Trophoblast cell (in vitro differentiated cells and primary cell): Measurements from ENCODE around the gene NHSL1.

Source experiments
- DNase-seq, 2 donors: peaks; one replicate each; pipeline ENCODE4 v3.0.0-alpha.2; 2016
- H2AFZ ChIP-seq: 2 replicates; pipeline ENCODE4 v1.6.1; 2013; ENCODE audit warnings: low read length, moderate library complexity, mild to moderate bottlenecking; ENCODE audit not compliant: insufficient read depth, poor library complexity
- H2AK5ac ChIP-seq: 2 replicates; pipeline ENCODE4 v1.6.1; 2013; ENCODE audit warnings: mild to moderate bottlenecking, low read length
- H2BK120ac ChIP-seq: 2 replicates; pipeline ENCODE4 v1.6.1; 2013; ENCODE audit warnings: low read length, mild to moderate bottlenecking, moderate library complexity; ENCODE audit not compliant: insufficient read depth, poor library complexity
- H2BK12ac ChIP-seq: 2 replicates; pipeline ENCODE4 v1.6.1; 2013; ENCODE audit warnings: mild to moderate bottlenecking, low read length, moderate library complexity
- H2BK5ac ChIP-seq: 2 replicates; pipeline ENCODE4 v1.6.1; 2013; ENCODE audit warnings: low read length, low read depth, moderate library complexity, mild to moderate bottlenecking; ENCODE audit not compliant: poor library complexity
- H3K14ac ChIP-seq: 2 replicates; pipeline ENCODE4 v1.6.1; 2013; ENCODE audit warnings: mild to moderate bottlenecking, low read length
- H3K18ac ChIP-seq: 2 replicates; pipeline ENCODE4 v1.6.1; 2013; ENCODE audit warnings: mild to moderate bottlenecking, low read length
- H3K23ac ChIP-seq: 2 replicates; pipeline ENCODE4 v1.6.1; 2013; ENCODE audit warnings: low read length
- H3K27ac ChIP-seq: 2 replicates; pipeline ENCODE4 v1.5.1; 2013; ENCODE audit warnings: low read depth, mild to moderate bottlenecking, inconsistent platforms, low read length, moderate library complexity
- H3K27me3 ChIP-seq: 2 replicates; pipeline ENCODE4 v1.6.1; 2013; ENCODE audit warnings: inconsistent platforms, mild to moderate bottlenecking, low read length, moderate library complexity; ENCODE audit not compliant: insufficient read depth
- H3K36me3 ChIP-seq, 2 experiments: 1 replicate in 1 of 2; 2 replicates in 1 of 2; pipeline ENCODE4 v1.6.1; 2013; ENCODE audit warnings: low read length in 2 of 2, mild to moderate bottlenecking in 2 of 2, moderate library complexity in 1 of 2; ENCODE audit not compliant: insufficient read depth in 2 of 2, control insufficient read depth in 1 of 2
- H3K4ac ChIP-seq: 2 replicates; pipeline ENCODE4 v1.6.1; 2013; ENCODE audit warnings: low read depth, mild to moderate bottlenecking, low read length, moderate library complexity
- H3K4me1 ChIP-seq, 2 experiments: 1 replicate in 1 of 2; 2 replicates in 1 of 2; pipeline ENCODE4 v1.6.1; 2013; ENCODE audit warnings: low read length in 2 of 2, mild to moderate bottlenecking in 2 of 2, moderate library complexity in 1 of 2; ENCODE audit not compliant: insufficient read depth in 2 of 2, control insufficient read depth in 1 of 2
- H3K4me2 ChIP-seq: 2 replicates; pipeline ENCODE4 v1.6.1; 2013; ENCODE audit warnings: inconsistent platforms, mild to moderate bottlenecking, low read length, moderate library complexity
- H3K4me3 ChIP-seq: 2 replicates; pipeline ENCODE4 v1.5.1; 2013; ENCODE audit warnings: mild to moderate bottlenecking, low read depth, low read length, inconsistent platforms
- H3K79me1 ChIP-seq: one replicate; pipeline ENCODE4 v1.6.1; 2013; ENCODE audit warnings: low read length
- H3K79me2 ChIP-seq: 2 replicates; pipeline ENCODE4 v1.6.1; 2013; ENCODE audit warnings: low read length, mild to moderate bottlenecking; ENCODE audit not compliant: control insufficient read depth, insufficient read depth, poor library complexity
- H3K9ac ChIP-seq: 2 replicates; pipeline ENCODE4 v1.6.1; 2013; ENCODE audit warnings: mild to moderate bottlenecking, low read length
- H3K9me3 ChIP-seq: 2 replicates; pipeline ENCODE4 v1.6.1; 2013; ENCODE audit warnings: low read depth, mild to moderate bottlenecking, control low read depth, inconsistent platforms, low read length; ENCODE audit not compliant: insufficient read depth
- H4K12ac ChIP-seq: 2 replicates; pipeline ENCODE4 v1.6.1; 2013; ENCODE audit warnings: low read depth, mild to moderate bottlenecking, low read length, moderate library complexity
- H4K8ac ChIP-seq: 2 replicates; pipeline ENCODE4 v1.6.1; 2013; ENCODE audit warnings: low read depth, mild to moderate bottlenecking, low read length, moderate library complexity
- H4K91ac ChIP-seq: one replicate; pipeline ENCODE4 v1.6.1; 2013; ENCODE audit warnings: low read depth, mild to moderate bottlenecking, low read length, moderate library complexity
- WGBS: extraction: QIAGEN DNeasy Blood & Tissue Kit; methylation state at CpG from one replicate; pipeline ENCODE4 v1.1.7; 2013; ENCODE audit warnings: missing lambda C conversion rate; ENCODE audit not compliant: insufficient read length, insufficient coverage; ENCODE audit errors: extremely low coverage; 5-methylcytosine and 5-hydroxymethylcytosine counted together

NHSL1 gene

DNA sequence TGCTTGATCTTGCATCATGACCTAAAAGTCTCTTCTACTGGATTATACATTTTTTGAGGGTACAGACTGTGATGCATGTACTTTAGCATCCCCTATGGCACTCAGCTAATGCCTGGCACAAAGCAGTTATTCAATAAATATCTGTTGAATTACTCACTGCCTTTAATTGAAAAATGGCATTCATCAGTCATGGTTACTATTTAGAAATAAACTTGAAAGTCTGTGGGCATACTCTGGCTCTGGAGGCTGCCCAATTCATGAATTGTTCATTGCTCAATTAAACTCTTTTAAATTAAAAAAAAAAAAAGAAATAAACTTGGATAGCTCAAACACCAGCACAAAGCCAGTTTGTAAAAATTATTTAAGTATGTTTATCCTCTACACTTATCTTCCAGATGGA is 55.3 kb downstream of the NHSL1 start:
- Histone ChIP-seq H4K12ac (no peak overlapping the region), H3K4me3 (no peak overlapping the region), H3K79me2 (no peaks in the 10 kb centered on the region), H2AK5ac (no peak overlapping the region), H3K18ac (no peak overlapping the region), H2BK12ac (no peak overlapping the region), H4K8ac (no peak overlapping the region), H3K79me1 (no peaks in the 10 kb centered on the region), H3K14ac (no peak overlapping the region), H3K9me3 (no peaks in the 10 kb centered on the region), H3K27me3 (no peaks in the 10 kb centered on the region), H3K4ac (no peak overlapping the region), H2BK5ac (no peak overlapping the region), H3K9ac (no peak overlapping the region), H3K27ac (no peak overlapping the region), H3K4me2 (no peak overlapping the region), H2BK120ac (no peak overlapping the region), H3K23ac (no peak overlapping the region), H3K4me1 (no peaks in the 10 kb centered on the region), H3K36me3 (peaks cover 5 to 8% of the 10 kb centered on the region in 2 experiments), H4K91ac (no peak overlapping the region), H2AFZ (no peak overlapping the region)
- DNase-seq, result no peak

DNA sequence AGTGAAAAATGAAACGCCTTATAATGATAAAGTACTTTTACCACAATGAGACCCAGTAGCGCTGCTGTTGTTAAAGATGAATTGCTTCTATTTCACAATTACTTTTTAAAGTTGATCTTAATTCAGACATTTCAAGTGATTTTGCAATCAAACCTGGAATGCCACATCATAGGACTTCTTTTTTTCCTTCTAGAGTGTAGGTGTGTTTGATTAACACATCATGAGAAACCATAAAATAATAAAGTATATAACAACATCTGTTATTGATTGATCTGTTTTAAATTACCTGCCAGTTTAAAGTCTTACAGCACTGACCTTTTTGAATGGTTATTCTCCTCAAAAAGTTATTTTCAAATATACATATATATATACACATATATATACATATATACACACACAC is 56.6 kb downstream of the NHSL1 start:
- no CpG with 5 or more reads among the region's 2 CpGs for WGBS
- Histone ChIP-seq H3K4me2 (no peak overlapping the region), H2BK12ac (no peak overlapping the region), H2AK5ac (no peak overlapping the region), H3K79me2 (no peaks in the 10 kb centered on the region), H4K91ac (no peak overlapping the region), H3K14ac (no peak overlapping the region), H2BK120ac (no peak overlapping the region), H3K4me1 (no peaks in the 10 kb centered on the region), H3K9ac (no peak overlapping the region), H3K27me3 (no peaks in the 10 kb centered on the region), H3K4ac (no peak overlapping the region), H3K36me3 (peaks cover 5 to 8% of the 10 kb centered on the region in 2 experiments), H3K27ac (no peak overlapping the region), H3K23ac (no peak overlapping the region), H3K4me3 (no peak overlapping the region), H2AFZ (no peak overlapping the region), H4K8ac (no peak overlapping the region), H4K12ac (no peak overlapping the region), H3K9me3 (no peaks in the 10 kb centered on the region), H3K79me1 (no peaks in the 10 kb centered on the region), H2BK5ac (no peak overlapping the region), H3K18ac (no peak overlapping the region)
- no peak for DNase-seq

DNA sequence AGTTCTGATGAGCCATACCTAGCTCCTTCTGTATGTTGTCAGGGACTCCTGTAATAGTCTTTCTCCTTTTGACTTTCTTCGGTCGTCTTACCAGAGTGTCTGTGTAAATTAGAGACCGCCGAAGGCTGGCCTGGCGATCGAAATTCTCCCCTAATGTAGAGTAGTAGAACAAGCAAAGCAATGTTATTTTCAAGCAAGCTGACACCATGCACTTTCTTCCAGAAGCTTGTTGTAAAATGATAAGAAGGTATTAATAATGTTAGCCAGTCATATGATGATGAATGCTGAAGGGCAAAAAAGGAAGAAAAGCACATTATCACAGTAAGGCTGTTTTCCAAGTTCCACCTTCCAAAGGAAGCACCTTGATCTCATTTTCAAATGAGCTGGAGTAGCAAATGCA is 57.3 kb downstream of the NHSL1 start:
- H2BK12ac ChIP-seq, result no peak overlapping the region
- H2AFZ ChIP-seq, result no peak overlapping the region
- H3K9ac ChIP-seq, result no peak overlapping the region
- H4K12ac ChIP-seq, result no peak overlapping the region
- H3K36me3 ChIP-seq, result peaks cover 5 to 8% of the 10 kb centered on the region in 2 experiments
- H3K4ac ChIP-seq, result no peak overlapping the region
- no peak overlapping the region for H3K14ac ChIP-seq
- no peak overlapping the region for H2BK120ac ChIP-seq
- no CpG with 5 or more reads among the region's 6 CpGs for WGBS
- no peak overlapping the region for H4K8ac ChIP-seq
- H3K23ac ChIP-seq, result no peak overlapping the region
- no peaks in the 10 kb centered on the region for H3K4me1 ChIP-seq
- H4K91ac ChIP-seq, result no peak overlapping the region
- no peak overlapping the region for H3K4me3 ChIP-seq
- H3K79me2 ChIP-seq, result no peaks in the 10 kb centered on the region
- no peak for DNase-seq
- no peaks in the 10 kb centered on the region for H3K9me3 ChIP-seq
- H3K79me1 ChIP-seq, result no peaks in the 10 kb centered on the region
- H2AK5ac ChIP-seq, result no peak overlapping the region
- H3K18ac ChIP-seq, result no peak overlapping the region
- no peak overlapping the region for H3K27ac ChIP-seq
- H3K4me2 ChIP-seq, result no peak overlapping the region
- H3K27me3 ChIP-seq, result no peaks in the 10 kb centered on the region
- H2BK5ac ChIP-seq, result no peak overlapping the region

- H2BK12ac ChIP-seq, result no peak overlapping the region
- no peaks in the 10 kb centered on the region for H3K9me3 ChIP-seq
- H3K23ac ChIP-seq, result no peak overlapping the region
- DNase-seq, result no peak
- H2BK5ac ChIP-seq, result no peak overlapping the region
- WGBS, result no CpG with 5 or more reads among the region's 4 CpGs
- H2AFZ ChIP-seq, result no peak overlapping the region
- no peak overlapping the region for H3K18ac ChIP-seq
- H3K4me1 ChIP-seq, result no peaks in the 10 kb centered on the region
- no peak overlapping the region for H4K91ac ChIP-seq
- H2AK5ac ChIP-seq, result no peak overlapping the region
- no peak overlapping the region for H4K12ac ChIP-seq
- no peak overlapping the region for H3K9ac ChIP-seq
- no peak overlapping the region for H3K27ac ChIP-seq
- H3K79me1 ChIP-seq, result no peaks in the 10 kb centered on the region
- no peak overlapping the region for H3K4ac ChIP-seq
- H3K4me2 ChIP-seq, result no peak overlapping the region
- no peaks in the 10 kb centered on the region for H3K27me3 ChIP-seq
- no peaks in the 10 kb centered on the region for H3K79me2 ChIP-seq
- no peak overlapping the region for H2BK120ac ChIP-seq
- no peak overlapping the region for H3K14ac ChIP-seq
- H3K36me3 ChIP-seq, result peaks cover 2 to 3% of the 10 kb centered on the region in 2 experiments
- no peak overlapping the region for H4K8ac ChIP-seq
- no peak overlapping the region for H3K4me3 ChIP-seq
Measured at GRCh38 chr6:138440758-138441357, 58.4 kb downstream of the NHSL1 start.
